NCI-H345 treated with DMSO at 0.1 percent for 48 hours (cell line): ENCODE data around the gene AUTS2.

ENCODE experiments used
- DNase-seq: peaks from one replicate; lab custom pipeline; 2025; ENCODE audit not compliant: unreplicated experiment; lab: John Stamatoyannopoulos, UW

The AUTS2 gene

DNA sequence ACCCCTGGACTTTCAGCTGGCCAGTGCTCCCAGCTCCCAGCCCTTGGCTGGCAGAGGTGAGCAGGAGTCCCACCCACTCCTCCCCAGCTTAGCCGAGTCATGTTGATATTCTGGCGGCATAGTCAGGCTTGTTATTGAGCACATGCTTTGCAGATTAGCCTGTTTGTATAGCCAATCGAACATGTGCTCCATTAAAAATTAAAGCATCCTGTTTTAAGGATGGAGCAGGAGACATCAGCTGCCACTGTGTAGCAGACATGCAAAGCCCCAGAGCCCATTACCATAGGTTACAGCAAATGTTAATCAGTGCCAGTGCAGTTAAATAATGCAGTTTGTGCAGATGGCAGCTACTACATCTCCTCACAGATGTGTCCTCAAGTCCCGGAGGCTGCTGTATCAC, 959.1 kb downstream of the AUTS2 start:
- no peak for DNase-seq

DNA sequence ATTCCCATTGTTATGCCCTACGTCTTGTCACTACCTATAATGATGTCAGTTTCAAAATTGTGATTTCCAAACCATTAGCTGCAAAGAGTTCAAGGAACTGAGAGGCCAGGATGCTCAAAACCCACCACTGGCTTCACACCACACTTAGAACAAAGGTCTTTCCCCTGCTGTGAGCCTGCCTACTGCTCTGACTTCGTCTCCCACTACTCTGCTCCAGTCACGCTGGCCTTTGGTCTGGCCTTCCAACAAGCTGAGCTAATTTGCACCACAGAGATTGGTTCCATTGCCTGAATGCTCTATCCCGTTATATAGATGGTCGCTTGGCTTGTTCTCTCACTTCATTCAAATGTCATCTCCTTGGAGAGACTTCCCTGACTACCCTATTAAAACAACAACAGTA, 961.5 kb downstream of the AUTS2 start:
- no peak for DNase-seq

DNA sequence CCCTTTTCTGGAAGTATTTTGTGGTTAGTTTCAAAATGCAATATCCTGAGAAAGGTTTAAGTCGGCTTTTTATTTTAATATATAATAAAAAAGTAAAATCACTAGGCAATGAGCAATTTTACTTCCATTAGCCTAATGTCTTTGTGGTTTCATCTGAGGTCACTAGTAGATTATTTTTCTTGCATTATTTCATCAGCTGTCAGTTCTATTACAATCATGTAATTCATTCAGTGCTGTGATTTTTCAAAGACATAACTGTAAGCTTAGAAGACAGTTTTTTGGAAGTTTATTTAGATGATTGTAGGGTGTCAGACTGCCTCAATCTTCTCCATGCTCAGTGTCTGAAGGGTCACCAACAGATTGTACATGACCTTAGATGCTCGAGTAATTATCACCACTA, 965.7 kb downstream of the AUTS2 start:
- DNase-seq: no peak

DNA sequence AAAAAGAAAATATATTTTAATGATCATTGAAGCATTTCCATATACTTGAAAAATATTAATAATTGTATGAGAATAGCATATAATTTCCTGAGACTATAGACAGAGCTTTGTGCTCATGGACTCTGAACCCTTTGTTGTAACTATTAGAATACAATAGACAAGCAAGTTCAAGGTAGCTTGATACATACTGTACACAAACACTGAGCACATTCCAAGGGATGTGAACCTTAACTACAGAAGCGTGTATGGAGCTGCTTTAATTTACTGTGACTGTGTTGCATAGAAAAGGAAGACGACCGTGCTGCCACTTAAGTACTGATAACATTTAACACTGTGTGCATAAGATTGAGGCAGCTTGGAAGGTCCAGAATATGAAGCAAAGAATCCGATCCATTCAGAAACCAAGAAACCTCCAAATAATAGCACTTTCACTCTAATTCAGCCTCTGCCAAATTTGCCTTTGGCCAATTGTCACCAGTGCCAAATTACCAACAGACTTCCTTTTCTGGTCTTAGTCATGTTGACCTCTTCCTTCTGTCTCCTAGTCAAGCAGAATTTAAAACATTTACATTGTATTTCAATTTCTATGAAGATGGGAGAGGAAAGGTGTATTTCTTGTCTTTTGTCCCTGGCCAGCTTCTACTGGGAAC, 967.6 kb downstream of the AUTS2 start:
- DNase-seq: no peak

DNA sequence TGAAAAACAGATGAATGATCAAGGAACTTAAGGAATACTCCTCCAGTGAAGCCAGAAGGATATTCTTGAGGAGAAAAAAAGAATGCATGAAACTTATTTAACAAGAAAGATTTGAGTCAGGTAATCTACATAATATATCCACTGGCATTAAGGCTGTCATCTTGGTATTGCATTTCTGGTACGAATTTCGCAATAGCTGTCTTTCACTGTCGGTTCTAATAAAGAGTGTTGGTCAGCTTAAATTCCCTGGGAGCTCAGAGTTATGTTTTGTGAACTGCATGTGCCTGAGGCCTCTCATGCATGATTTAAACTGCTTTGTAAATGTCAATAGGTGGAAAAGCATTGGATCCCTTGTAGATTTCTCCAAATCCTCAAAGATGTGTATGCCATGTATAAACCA, 968.4 kb downstream of the AUTS2 start:
- DNase-seq: no peak

DNA sequence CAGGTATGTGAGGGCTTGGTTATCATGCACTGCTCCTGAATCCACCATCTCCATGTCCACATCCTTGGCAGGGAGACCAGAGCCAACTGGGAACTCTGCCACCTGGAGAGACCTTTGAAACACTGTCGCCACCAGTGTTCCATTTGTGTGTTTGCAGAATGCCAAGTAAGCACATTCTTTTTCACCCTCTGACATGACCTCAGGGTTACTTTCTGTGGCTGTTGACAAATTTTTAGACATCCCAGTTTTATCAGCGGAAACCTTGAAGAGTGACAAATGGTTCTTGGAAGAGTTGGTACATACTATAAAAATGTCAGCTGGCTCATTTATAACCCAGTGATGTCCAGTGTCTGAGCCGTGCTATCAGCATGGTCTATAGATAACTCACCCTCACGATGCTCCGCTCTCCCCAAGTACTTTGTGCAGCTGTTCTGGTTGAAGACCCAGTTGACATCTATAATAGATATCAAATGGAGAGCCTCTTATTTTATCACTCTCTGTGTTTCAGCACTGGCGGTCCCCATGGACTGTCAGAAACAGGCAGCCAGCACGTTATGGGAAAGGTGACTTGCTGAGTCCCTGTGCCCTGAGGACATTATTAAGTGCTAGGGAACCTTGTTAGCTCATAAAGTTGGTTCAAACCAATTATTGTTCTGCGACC, 970.5 kb downstream of the AUTS2 start:
- DNase-seq: peak; percentile 71

DNA sequence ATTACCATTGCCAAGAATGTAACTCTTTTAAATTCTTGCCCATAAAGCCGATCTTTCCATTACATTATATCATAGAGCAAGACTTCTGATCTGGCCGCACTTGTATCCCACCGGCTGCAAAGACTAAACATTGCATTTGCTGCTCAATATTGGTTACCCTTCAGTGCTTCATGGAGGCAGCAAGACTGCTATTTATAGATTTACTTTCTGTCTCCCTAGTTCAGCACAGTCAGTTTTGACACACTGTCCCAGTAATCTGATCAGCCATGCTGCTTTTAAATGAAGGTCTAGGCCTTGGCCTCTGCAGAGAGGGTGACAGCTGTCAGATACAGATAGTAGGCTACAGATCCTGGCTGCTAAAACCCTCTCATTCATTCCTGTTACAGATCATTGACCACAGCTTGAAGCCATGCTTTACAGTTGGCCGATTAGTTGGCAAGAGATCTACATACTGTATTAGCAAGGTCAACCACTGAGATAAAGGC, 971.1 kb downstream of the AUTS2 start:
- DNase-seq: peak; percentile 90

DNA sequence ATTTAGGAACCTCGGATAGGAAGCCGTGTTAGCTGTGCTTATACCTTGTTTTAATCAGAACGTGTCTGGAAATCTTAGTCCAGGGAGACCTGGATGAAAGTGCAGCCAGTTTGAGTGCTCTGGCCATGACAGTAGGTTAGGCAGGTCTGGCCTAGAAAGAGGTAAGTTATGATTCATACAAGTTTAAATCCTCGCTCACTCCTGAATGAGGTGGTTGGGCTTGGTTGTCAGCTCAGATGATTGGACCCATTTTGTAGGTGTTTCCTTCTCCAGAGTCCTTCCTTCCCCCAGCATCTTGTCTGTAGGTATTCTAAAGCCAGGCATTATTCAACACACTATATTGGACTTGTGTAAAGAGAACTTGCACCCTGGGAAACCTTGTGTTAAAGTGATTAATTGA, 971.8 kb downstream of the AUTS2 start:
- DNase-seq: no peak

DNA sequence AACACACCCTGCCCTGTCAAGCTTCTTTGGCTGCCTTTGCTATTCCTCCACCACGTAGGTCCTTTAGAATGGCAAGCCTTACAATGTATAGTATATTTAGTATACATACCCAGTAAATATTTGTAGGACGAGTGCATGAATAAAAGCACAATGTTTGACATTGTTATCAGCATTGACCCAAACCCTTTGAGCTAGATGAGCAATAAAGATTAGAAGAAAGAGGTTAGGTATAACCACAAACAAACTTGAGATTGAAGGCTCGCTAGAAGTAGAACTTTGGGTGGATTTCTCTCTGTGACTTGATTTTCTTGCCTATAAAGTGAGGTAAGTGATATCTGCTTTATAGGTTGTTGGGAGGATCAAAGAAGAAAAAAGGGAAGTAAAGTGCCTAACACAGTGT, 972.7 kb downstream of the AUTS2 start:
- DNase-seq: no peak

DNA sequence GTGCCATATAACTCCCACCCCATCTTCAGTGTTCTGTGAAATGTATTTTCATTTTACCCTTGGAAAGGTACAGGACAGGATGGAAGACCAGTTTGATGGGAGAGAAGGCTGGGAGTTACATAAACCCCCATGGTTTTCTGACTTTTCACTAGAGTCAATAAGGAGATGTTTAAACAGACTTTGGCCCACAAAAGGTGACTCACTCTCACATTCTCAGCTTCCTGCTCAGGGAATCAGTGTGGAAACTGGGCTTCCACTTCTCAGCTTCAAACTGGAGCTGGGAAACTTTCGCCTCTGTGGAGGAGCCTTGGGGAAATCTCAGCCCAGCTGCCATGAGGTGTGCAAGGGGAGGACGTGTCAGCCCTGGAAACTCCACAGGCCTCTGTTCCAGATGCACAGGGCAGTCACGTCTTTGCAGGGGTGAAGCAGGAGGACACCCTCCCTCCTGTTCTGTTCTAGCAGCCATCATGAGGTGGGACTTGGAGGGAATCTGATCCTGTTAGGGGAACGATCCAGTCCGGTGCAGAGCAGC, 973.2 kb downstream of the AUTS2 start:
- DNase-seq: no peak

DNA sequence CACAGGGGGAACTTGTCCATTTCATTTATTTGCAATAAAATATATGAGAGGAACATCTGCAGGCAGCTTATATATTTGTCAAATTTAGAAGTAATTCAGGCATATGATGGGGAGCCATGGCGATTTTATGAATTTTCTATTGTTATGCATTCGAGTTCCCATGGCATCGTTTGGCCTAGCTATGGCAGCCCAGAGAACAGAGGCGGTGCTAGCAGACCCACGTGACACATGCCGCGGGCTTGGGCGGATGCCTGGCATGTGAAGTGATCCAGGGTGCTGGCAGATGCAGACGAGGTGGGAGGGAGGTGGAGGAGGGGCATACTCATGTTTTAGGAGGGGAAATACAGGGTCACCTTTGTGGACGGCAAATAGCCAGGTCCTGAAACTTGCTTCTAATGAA, 973.7 kb downstream of the AUTS2 start:
- DNase-seq: no peak

DNA sequence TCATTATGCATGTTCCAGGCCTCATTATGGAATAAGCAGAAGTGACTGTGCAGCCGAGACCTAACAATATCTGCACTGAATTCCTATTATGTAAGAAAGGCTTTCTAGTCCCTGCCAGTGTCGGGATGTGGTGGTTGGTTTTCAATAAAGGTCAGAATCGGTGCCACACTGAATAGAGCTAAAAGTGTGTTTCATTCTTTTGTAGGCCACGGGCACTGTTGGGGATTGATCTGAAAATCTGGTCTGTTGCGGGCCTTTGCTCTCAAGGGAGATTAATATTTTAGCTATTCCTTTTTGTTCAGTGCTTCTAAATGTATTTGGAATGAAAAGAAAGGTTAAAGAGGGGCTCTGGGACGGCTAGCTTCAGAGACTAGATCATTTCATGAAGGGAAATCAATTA, 974.3 kb downstream of the AUTS2 start:
- no peak for DNase-seq

DNA sequence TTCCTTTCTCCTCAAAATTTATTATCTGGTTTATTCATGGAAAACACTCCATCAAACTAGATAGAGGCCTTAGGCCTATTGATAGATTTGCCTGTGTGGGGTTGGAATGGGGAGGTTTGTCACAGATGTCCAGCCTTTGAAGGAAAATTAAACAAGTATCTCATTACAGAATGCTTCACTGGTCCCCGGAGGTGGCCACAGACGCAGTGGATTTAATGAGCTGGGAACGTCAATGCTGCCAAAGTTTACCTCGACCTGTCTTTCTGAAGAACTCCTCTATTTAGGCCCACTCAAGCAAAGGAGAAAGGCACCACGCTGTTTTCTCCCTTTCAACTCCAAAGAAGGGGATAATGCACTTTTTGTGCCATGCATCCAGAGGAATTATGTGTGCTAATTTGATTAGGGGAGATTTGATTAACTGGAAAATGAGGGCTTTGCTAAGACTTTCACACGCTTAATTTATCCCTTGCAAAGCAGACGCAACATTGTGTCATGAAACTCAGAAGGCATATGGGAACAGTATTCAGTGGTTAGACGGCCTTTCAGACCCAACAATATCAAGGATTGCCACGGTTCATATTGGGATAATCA, 974.9 kb downstream of the AUTS2 start:
- no peak for DNase-seq

DNA sequence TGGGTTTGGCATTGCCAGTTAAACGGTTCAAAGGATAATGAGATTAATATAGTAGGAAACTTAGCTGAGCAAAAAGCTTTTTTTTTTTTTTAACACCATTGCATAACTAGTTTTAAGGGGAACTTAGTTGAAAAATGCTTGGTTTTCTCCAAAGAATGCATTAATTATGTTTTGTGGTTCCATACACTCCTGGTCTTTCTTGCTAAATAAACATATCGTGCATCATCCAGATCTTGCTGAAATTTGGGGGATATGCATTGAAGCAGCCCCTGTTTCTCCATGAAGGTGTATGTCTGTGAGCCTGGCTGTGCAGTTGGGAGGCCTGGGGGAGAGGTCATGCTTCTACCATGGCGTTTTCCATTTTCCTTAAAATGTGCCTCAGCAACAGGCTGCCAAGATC, 975.4 kb downstream of the AUTS2 start:
- DNase-seq: no peak

DNA sequence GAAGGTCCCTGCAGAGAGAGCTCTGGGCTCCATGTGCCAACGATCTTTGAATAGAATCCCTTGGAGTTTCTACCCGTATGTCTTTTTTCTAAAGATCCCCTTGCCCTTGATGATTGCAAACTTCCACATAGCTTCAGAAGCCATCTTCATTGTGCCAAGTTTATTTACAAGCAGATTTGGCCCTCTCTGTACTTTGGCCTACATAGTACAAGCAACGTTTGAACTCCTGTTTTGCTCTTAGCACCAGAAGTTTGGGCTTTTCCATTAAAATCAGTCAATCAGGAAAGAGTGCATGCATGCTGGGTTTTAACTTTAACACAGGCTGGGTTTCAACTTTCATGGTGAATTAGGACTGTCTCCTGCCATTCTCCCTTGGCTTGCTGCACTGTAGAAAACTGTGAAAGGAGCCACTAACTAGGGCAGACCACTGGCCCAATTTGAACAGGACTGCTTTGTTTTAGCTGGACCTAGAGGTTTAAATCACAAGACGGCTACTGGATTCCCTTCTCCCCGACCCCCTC, 976.1 kb downstream of the AUTS2 start:
- no peak for DNase-seq

DNA sequence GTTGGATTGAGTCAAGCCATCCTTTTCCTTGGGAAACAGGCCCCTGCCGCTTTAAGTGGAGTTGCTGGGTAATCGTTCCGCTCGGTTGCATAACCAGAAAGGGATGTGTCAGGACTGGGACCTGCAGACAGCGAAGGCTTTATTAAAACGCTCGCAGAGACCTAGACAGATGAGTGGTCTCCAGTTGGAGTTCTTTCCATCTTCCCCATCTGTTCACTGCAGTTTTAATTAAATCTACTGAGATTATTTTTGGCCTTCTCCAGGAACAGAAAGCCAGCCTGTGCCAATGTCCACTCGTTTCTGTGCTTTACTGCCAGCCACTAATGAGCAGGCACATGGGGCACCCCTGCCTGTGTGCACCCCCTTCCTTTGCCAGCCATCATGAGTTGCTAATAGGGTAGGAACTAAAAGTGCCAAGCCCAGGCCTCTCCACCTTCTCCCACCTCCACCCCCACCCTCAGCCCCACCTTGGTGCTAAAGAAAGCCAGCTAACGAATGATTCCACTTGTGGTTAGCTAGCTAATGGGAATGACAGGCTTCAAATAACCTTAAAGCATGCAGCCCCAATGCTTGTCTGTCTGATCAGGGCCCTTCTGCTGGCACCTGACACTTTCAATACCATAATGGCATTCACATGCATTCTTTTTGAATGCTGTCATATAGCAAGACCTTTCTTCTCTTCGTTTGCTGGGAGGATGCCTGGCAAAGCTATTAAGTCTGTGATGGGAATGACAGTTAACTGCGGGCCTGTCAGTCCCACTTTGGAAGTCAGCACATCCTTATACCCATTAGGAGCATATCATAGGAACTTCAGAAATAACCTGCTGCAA, 976.9 kb downstream of the AUTS2 start:
- DNase-seq: peak; percentile 64

DNA sequence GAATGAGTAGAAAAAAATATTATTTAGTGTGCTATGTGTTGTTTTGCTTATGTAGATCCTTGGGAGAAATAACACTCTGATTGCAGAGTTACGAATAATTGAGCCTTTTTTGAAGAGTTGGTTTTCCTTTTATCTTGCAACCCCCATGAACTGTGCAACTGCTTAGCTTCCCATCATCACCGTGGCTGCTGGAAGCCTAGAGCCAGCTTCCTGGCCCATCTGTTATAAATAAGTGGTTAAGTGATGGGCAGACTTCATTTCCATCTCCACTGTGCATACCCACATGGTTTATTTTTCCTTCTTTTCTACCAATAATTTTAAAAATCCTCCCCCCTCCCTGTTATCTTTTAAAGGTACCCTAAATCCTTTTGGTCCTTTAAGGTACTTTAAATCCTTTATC, 978.8 kb downstream of the AUTS2 start:
- DNase-seq: no peak

DNA sequence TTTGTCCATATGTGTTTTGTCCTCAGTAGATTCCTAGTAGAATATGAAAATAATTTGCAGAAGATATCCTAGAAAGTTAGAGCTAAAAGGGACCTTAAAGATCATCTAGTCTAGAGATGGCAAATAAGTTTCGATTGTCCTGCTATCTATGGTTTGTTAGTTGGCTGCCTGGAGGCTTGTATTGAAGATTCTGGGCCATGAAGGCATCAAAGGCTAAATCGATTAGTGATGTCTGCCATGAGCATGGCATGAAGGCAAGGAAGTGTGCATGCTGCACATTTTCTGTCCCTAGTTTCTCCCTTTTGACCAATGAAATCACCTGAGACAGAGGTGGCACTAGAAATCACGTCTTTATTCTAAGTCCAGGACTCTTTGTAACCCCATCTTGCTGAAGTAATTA, 979.9 kb downstream of the AUTS2 start:
- DNase-seq: no peak

DNA sequence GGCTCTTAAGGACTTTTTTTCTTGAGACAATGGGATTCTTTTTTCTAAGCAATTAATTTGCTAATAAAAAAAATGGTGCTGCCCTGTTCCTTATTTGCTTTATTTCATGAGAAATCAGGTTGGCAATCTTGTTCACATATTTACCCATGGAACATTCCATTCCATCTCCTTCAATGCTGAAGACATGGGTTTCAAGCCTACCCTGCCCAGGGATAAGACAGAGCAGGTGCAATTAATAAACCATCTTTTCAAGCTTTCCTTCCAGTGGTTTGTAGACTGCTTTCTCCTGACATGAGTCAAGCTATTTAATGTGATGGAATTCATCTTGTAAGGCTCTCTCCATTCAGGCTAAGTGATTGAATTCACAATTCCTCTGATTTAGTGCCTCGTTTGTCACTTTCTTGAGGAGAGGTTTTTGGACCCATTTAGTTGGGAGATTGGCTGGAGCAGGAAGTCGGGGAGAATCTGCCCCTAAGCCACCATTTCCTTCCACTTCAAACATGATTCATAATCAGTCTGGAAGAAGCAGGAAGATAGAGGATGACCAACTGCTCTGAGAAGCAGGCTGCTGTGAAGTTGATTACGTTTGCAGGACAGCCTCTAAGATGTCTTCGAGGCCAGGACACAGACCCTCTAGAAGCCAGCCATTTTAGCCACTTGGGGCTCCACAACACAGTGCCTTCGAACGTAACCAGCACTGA, 981.3 kb downstream of the AUTS2 start:
- DNase-seq: no peak

DNA sequence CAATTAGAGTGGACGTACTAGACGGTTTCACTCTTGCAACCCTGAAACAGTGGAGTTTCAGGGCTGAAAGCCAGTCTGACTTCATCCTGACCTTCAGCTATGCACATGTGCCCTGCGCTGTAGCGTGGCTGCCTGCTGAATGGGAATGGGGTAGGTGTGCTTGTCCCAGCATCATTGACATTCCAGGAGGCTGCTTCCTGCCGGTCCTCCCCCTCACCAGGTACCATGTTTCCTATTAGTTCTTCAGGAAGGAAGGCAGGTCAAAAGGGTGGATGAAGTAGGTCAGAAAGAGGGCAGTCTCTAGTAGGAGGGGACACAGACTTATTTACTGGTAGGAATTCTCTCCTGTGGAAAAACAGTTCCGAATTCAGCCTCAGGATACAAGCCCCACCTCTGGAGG, 981.9 kb downstream of the AUTS2 start:
- DNase-seq: no peak
